ENCODE results near the gene ZHX3. TPM values are rescaled to one million over a fixed set of nuclear protein-coding genes. Genes with fewer than 3 reads are reported as not detected.

ZHX3 gene
- total RNA-seq, 1 experiment from 2014 or later: 24.6 TPM

GRCh38 chr20:41167481-41168253, 149.9 kb downstream of the ZHX3 start:
- H3K27ac Mint-ChIP-seq (ENCODE audit: unreplicated experiment): no peak overlapping the region
- POLR2A ChIA-PET: interaction anchor here (0.6 kb wide), 1 partner anchor 173 kb away, joined by 6 read pairs; no protein-coding TSS in a partner anchor
- H3K36me3 Mint-ChIP-seq (ENCODE audit: insufficient read depth, unreplicated experiment): peaks cover 73% of the 10 kb centered on the region

GRCh38 chr20:41167118-41167470, 150.4 kb downstream of the ZHX3 start:
- BruUV-seq (replicated peaks): no TSS peak
- H3K4me1 ChIP-seq: no peaks in the 10 kb centered on the region
- intact Hi-C loops (cut with micrococcal nuclease; ENCODE audit: unreplicated experiment): no loop called here
- Mint-ChIP-seq H3K27me3 (ENCODE audit: insufficient read depth, unreplicated experiment) (no peaks in the 10 kb centered on the region), H3K27ac (ENCODE audit: unreplicated experiment) (no peak overlapping the region), H3K4me3 (ENCODE audit: unreplicated experiment) (no peak overlapping the region), H3K36me3 (ENCODE audit: insufficient read depth, unreplicated experiment) (peaks cover 72% of the 10 kb centered on the region), H3K9me3 (ENCODE audit: unreplicated experiment) (no peaks in the 10 kb centered on the region), H3K4me1 (ENCODE audit: low read depth, unreplicated experiment) (no peaks in the 10 kb centered on the region)
- H3K36me3 ChIP-seq (ENCODE audit: control insufficient read depth, insufficient read depth, low read length): peaks cover 38% of the 10 kb centered on the region
- ChIA-PET CTCF (interaction anchor here (0.9 kb wide), 1 partner anchor 32 kb away, joined by 3 read pairs; no protein-coding TSS in a partner anchor), POLR2A (interaction anchor here (0.6 kb wide), 1 partner anchor 173 kb away, joined by 6 read pairs; no protein-coding TSS in a partner anchor)
- no peak overlapping the region for H3K4me3 ChIP-seq (ENCODE audit: low read depth, low read length)
- TF ChIP-seq CTCF (IDR thresholded peaks at IDR 0.05; ENCODE audit: insufficient read depth in 1 of 2, low read depth in 1 of 2, low read length in 1 of 2, severe bottlenecking in 1 of 2, unreplicated experiment in 1 of 2): no peak
- H3K9me3 ChIP-seq: no peaks in the 10 kb centered on the region
- no peaks in the 10 kb centered on the region for H3K27me3 ChIP-seq (replicated peaks; ENCODE audit: control insufficient read depth, insufficient read depth, low read length)
- peak in 1 of 2 experiments; percentile 37 for DNase-seq

More at GRCh38 chr20:41167481-41168253, 149.9 kb downstream of the ZHX3 start:
- peak in 1 of 2 experiments; percentile 38 for DNase-seq
- Mint-ChIP-seq H3K27me3 (ENCODE audit: insufficient read depth, unreplicated experiment) (no peaks in the 10 kb centered on the region), H3K4me1 (ENCODE audit: low read depth, unreplicated experiment) (no peaks in the 10 kb centered on the region), H3K9me3 (ENCODE audit: unreplicated experiment) (no peaks in the 10 kb centered on the region), H3K4me3 (ENCODE audit: unreplicated experiment) (no peak overlapping the region)
- peaks cover 37% of the 10 kb centered on the region for H3K36me3 ChIP-seq (ENCODE audit: control insufficient read depth, insufficient read depth, low read length)
- intact Hi-C loops (cut with micrococcal nuclease; ENCODE audit: unreplicated experiment): no loop called here
- no peak overlapping the region for H3K4me3 ChIP-seq (ENCODE audit: low read depth, low read length)
- no peaks in the 10 kb centered on the region for H3K4me1 ChIP-seq
- CTCF ChIA-PET: interaction anchor here (0.9 to 1.1 kb wide), 2 partner anchors 32 to 64 kb away, joined by 3 read pairs; no protein-coding TSS in a partner anchor
- no peaks in the 10 kb centered on the region for H3K9me3 ChIP-seq
- TF ChIP-seq CTCF (IDR thresholded peaks at IDR 0.05; ENCODE audit: insufficient read depth in 1 of 2, low read depth in 1 of 2, low read length in 1 of 2, severe bottlenecking in 1 of 2, unreplicated experiment in 1 of 2): no peak
- BruUV-seq (replicated peaks): no TSS peak
- H3K27me3 ChIP-seq (replicated peaks; ENCODE audit: control insufficient read depth, insufficient read depth, low read length): no peaks in the 10 kb centered on the region

GRCh38 chr20:41166201-41167117, 151.1 kb downstream of the ZHX3 start:
- no peak overlapping the region for H3K27ac Mint-ChIP-seq (ENCODE audit: unreplicated experiment)
- H3K36me3 Mint-ChIP-seq (ENCODE audit: insufficient read depth, unreplicated experiment): peaks cover 66% of the 10 kb centered on the region
- Histone ChIP-seq H3K36me3 (ENCODE audit: control insufficient read depth, insufficient read depth, low read length) (peaks cover 38% of the 10 kb centered on the region), H3K27me3 (replicated peaks; ENCODE audit: control insufficient read depth, insufficient read depth, low read length) (no peaks in the 10 kb centered on the region), H3K4me1 (no peaks in the 10 kb centered on the region), H3K4me3 (ENCODE audit: low read depth, low read length) (no peak overlapping the region), H3K9me3 (no peaks in the 10 kb centered on the region)
- H3K9me3 Mint-ChIP-seq (ENCODE audit: unreplicated experiment): no peaks in the 10 kb centered on the region
- CTCF ChIA-PET: interaction anchor here (0.6 to 0.9 kb wide), 2 partner anchors 17 to 31 kb away, joined by 3 read pairs; no protein-coding TSS in a partner anchor
- intact Hi-C loops (cut with micrococcal nuclease; ENCODE audit: unreplicated experiment): no loop called here
- POLR2A ChIA-PET: no interaction called here
- no peaks in the 10 kb centered on the region for H3K27me3 Mint-ChIP-seq (ENCODE audit: insufficient read depth, unreplicated experiment)
- DNase-seq: peak in 1 of 2 experiments; percentile 41
- H3K4me3 Mint-ChIP-seq (ENCODE audit: unreplicated experiment): no peak overlapping the region
- no peak for TF ChIP-seq CTCF (IDR thresholded peaks at IDR 0.05; ENCODE audit: insufficient read depth in 1 of 2, low read depth in 1 of 2, low read length in 1 of 2, severe bottlenecking in 1 of 2, unreplicated experiment in 1 of 2)
- no TSS peak for BruUV-seq (replicated peaks)
- H3K4me1 Mint-ChIP-seq (ENCODE audit: low read depth, unreplicated experiment): no peaks in the 10 kb centered on the region
